OCI-M1 (cell line): ENCODE results near the gene CDH2.
"Not testable (repeated sequence)": the region's sequence is repeated elsewhere in the genome, so short reads cannot be mapped to it uniquely, and the experiment has no call there.

Experiments used
- DNase-seq: peaks from one replicate; lab custom pipeline; 2025; lab: John Stamatoyannopoulos, UW

Gene CDH2

DNA sequence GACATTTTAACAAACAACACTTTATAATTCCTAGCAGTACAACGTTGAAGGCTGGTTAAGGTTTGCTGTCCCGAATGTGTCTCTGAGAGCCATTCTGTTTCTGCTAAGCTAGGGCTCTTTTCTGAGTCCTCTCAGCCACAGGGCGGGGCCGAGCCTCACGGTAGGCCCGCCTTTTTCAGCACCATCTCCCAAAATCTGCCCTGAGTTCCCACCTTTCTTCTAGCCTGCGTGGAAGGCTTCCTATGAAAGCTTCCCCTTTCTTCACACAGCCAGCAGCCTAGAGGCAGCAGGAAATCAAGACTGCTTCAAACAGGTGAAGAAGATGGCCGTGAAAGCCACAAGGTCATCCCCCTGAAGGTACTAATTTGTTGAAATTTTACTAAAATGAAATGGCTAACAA, 255.5 kb downstream of the CDH2 start:
- DNase-seq = no peak

DNA sequence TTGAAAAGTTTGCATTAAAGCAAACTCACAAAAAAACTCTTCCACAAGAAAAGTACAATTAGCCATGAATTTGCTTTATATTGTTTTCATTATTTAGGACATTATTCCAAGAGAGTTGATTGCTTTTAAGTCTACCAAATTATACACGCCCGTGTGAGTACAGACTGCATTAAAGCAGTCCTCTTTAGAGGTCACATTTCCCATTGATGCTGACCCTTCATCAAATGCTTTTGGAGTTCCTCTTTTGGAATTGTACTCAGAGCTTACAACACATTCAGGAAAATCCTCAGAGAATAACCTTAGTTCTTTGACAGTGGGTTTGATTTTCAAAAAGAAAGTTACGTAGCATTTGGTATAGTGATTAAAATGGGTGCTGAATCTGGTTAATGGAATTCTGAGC, 256.1 kb downstream of the CDH2 start:
- DNase-seq = no peak

DNA sequence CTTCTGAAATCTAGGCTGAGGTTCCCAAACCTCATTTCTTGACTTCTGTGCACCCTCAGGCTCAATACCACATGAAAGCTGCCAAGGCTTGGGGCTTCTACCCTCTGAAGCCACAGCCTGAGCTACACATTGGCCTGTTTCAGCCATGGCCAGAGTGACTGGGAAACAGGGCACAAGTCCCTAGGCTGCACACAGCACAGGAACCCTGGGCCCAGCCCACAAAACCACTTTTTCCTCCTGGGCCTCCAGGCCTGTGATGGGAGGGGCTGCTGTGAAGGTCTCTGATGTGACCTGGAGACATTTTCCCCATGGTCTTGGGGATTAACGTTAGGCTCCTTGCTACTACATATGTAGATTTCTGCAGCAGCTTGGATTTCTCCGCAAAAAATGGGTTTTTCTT, 270.7 kb downstream of the CDH2 start:
- DNase-seq = not testable (repeated sequence)

DNA sequence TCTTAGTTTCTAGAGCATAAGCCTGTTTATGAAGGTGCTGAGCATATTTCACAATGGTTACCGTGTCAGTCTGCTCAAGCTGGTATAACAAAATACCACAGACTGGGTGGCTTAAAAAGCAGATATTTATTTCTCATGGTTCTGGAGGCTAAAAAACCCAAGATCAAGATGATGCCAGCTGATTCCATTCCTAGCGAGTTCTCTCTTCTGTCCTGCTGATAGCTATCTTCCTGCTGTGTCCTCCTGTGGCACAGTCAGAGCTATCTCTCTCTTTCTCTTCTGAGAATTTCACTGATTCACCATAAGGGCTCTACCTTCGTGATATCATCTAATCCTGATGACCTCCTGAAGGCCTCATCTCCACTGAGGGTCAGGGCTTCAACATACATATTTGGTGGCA, 273.0 kb downstream of the CDH2 start:
- DNase-seq = no peak

DNA sequence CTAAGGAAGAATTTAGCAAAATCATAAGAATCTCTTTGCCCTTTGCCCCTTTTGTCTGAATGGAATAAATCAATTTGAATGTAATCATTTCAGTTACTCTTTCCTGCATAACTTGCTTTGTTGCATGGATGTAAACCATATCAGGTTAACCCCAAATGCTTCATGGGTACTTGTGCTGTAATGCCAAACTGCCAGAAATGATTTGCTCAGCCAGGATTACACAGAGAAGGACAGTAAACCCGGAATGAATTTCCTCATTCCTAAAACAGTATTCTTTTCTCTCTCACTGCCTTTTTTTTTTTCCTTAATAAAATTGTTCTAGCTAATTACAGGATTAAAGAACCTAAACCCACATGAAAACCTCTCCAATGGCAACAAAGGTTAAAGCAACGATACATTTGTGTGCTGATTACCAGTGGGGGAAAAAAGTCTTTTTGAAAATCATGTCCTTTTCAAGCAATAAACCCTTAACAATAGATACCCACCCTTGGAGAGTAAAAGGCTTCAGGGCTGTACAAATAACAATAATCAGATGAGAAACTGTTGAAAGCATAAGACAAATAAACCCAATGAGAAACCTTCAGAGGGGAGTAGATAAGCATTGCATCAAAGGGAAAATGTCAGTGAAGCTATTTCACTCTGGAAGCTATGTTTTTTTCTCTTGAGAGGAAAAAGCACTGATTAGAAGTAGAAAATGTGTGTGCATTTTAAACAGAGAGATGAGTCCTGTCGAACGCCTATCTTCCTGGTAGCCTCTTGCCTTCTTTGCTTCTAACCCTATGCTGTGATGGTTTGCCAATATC, 275.3 kb downstream of the CDH2 start:
- DNase-seq = no peak
